GM19025 (cell line): ENCODE measurements around the gene CHRFAM7A.
"Not testable (repeated sequence)": the region's sequence is repeated elsewhere in the genome, so short reads cannot be mapped to it uniquely, and the experiment has no call there.

ENCODE experiments used
- ATAC-seq: cut with Tn5 transposase; IDR thresholded peaks from one replicate; pipeline ENCODE4 v1.9.1; 2021; ENCODE audit warnings: mild to moderate bottlenecking, low read depth, moderate library complexity; ENCODE audit not compliant: unreplicated experiment

The CHRFAM7A gene

DNA sequence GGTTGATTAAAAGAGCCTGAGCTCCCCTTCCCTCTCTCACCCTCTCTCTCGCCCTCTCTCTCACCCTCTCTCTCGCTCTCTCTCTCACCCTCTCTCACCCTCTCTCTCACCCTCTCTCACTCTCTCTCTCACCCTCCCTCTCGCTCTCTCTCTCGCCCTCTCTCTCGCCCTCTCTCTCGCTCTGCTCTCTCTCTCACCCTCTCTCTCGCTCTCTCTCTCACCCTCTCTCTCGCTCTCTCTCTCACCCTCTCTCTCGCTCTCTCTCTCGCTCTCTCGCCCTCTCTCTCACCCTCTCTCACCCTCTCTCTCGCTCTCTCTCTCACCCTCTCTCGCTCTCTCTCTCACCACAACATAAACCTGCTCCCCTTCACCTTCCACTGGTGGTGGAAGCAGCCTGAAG is 67.2 kb downstream of the CHRFAM7A start:
- not testable (repeated sequence) for ATAC-seq

DNA sequence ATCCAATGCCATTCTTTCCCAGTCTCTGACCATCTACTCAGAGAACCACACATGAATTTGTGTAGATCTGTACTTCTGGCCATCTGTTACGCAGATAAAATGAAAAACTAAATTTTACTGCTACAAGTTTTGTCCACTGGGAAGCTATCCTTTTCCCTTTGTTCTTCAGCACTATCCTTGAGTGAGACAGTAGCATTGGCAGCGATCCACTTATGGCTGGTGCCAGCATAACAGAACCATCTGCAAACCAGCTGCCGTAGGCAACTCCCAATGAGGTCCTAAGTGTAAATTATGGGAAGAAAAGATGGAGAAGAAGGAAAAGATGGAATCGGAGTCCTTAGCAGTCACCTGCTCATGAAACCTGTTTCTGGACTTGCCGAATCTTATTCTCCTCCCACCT is 72.3 kb downstream of the CHRFAM7A start:
- ATAC-seq: not testable (repeated sequence)

DNA sequence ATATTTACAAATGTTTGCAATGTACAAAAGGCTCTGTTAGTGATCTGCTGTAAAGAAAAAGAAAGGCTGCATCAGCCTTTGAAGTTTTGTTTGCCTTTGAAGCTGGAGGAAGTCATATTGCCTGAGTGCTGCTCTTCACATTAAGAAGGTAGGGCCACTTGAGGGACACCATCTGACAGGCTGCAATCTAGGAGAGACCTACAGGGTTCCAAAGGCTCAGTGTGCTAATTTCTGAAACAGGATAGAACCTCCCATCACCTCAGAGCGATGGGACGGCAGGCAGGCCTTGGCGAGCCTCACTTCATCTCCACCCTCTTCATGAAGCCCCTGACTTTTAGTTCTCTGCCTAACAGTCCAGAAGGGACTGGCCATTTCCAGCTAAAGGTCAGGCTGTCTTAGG is 77.6 kb downstream of the CHRFAM7A start:
- ATAC-seq: not testable (repeated sequence)

DNA sequence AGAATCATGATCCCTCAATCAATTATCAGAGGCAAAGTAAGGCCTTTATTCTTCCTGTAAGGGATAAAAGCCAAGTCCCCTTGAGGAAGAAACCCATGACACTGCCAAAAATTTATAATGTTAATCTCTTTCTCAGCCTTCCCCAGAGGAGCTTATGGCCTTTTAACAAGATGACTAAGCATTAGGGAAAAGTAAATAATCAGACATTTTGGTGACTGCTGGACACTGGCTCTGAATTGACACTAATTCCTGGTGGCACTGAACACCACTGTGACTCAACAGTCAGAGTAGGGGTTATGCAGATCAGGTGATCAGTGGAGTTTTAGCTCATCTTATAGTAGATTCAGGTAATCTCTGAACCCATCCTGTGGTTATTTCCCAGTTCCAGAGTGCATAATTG is 82.8 kb downstream of the CHRFAM7A start:
- not testable (repeated sequence) for ATAC-seq
